Immature natural killer cell (primary cell): ENCODE results near the gene DNAAF3. TPM values are rescaled to one million over a fixed set of nuclear protein-coding genes. Genes with fewer than 3 reads are reported as not detected.

Experiments
- DNase-seq, 3 donors: peaks; one replicate each; pipeline ENCODE4 v3.0.0; 2022; ENCODE audit warnings: mixed read lengths in 1 of 3
- H3K27ac Mint-ChIP-seq, 6 donors: one replicate each; pipeline ENCODE4 v1.8.0; 2020; ENCODE audit warnings: mixed read lengths in 6 of 6, mild to moderate bottlenecking in 5 of 6, inconsistent platforms in 4 of 6, moderate library complexity in 3 of 6
- H3K27me3 Mint-ChIP-seq, 3 donors: one replicate each; pipeline ENCODE4 v1.8.0; 2020 to 2021; ENCODE audit warnings: low read depth in 3 of 3, mild to moderate bottlenecking in 3 of 3, mixed read lengths in 3 of 3, moderate library complexity in 3 of 3, inconsistent platforms in 1 of 3
- H3K36me3 Mint-ChIP-seq, 3 donors: one replicate each; pipeline ENCODE4 v1.8.0; 2020; ENCODE audit warnings: mixed read lengths in 3 of 3, inconsistent platforms in 2 of 3, mild to moderate bottlenecking in 2 of 3
- H3K4me1 Mint-ChIP-seq, 2 donors: one replicate each; pipeline ENCODE4 v1.8.0; 2020; ENCODE audit warnings: inconsistent platforms in 2 of 2, mild to moderate bottlenecking in 2 of 2, mixed read lengths in 2 of 2, moderate library complexity in 1 of 2
- H3K4me3 Mint-ChIP-seq, 5 donors: one replicate each; pipeline ENCODE4 v1.8.0; 2020; ENCODE audit warnings: mild to moderate bottlenecking in 5 of 5, mixed read lengths in 5 of 5, inconsistent platforms in 3 of 5, moderate library complexity in 3 of 5
- H3K9me3 Mint-ChIP-seq, 6 donors: one replicate each; pipeline ENCODE4 v1.8.0; 2020; ENCODE audit warnings: mild to moderate bottlenecking in 6 of 6, mixed read lengths in 6 of 6, inconsistent platforms in 4 of 6, moderate library complexity in 3 of 6
- polyA plus RNA-seq, 3 donors: library from polyadenylated mRNA; unstranded; fragments of 300-500 nt; fragmentation: Illumina TruSeq; gene quantifications; one replicate each; pipeline ENCODE4 v1.2.3, GENCODE V29; 2021

The DNAAF3 gene
- polyA plus RNA-seq, 3 donors from 2014 or later: not detected

- Mint-ChIP-seq H3K27me3 (peaks cover 15 to 21% (median 17%) of the 10 kb centered on the region in 3 donors), H3K27ac (no peak overlapping the region)
- DNase-seq: no peak
Observed at GRCh38 chr19:55136399-55137102, 29.9 kb downstream of the DNAAF3 start.

GRCh38 chr19:55134736-55135135 is 31.7 kb downstream of the DNAAF3 start:
- no peak for DNase-seq
- Mint-ChIP-seq H3K27me3 (peaks cover 9 to 23% (median 13%) of the 10 kb centered on the region in 3 donors), H3K4me1 (no peaks in the 10 kb centered on the region), H3K9me3 (peaks cover 0 to 1% (median 0%) of the 10 kb centered on the region in 6 donors), H3K36me3 (no peaks in the 10 kb centered on the region), H3K4me3 (no peak overlapping the region), H3K27ac (no peak overlapping the region)

More at GRCh38 chr19:55136399-55137102, 29.9 kb downstream of the DNAAF3 start:
- H3K36me3 Mint-ChIP-seq: no peaks in the 10 kb centered on the region
- peaks cover 0 to 1% (median 0%) of the 10 kb centered on the region in 6 donors for H3K9me3 Mint-ChIP-seq
- H3K4me1 Mint-ChIP-seq: peaks cover 0 to 2% of the 10 kb centered on the region in 2 donors
- no peak overlapping the region for H3K4me3 Mint-ChIP-seq

- H3K4me1 Mint-ChIP-seq: no peaks in the 10 kb centered on the region
- no peak overlapping the region for H3K27ac Mint-ChIP-seq
- no peaks in the 10 kb centered on the region for H3K36me3 Mint-ChIP-seq
- H3K27me3 Mint-ChIP-seq: peaks cover 8 to 23% (median 13%) of the 10 kb centered on the region in 3 donors
- H3K4me3 Mint-ChIP-seq: no peak overlapping the region
- DNase-seq: no peak
- H3K9me3 Mint-ChIP-seq: peaks cover 0 to 1% (median 0%) of the 10 kb centered on the region in 6 donors
Observed at GRCh38 chr19:55133639-55134444, 32.6 kb downstream of the DNAAF3 start.

GRCh38 chr19:55132453-55133129 is 33.8 kb downstream of the DNAAF3 start:
- Mint-ChIP-seq H3K27me3 (peaks cover 10 to 23% (median 10%) of the 10 kb centered on the region in 3 donors), H3K36me3 (no peaks in the 10 kb centered on the region), H3K4me3 (no peak overlapping the region), H3K9me3 (no peaks in the 10 kb centered on the region), H3K4me1 (no peaks in the 10 kb centered on the region), H3K27ac (no peak overlapping the region)
- DNase-seq: no peak

GRCh38 chr19:55131421-55131820 is 35.0 kb downstream of the DNAAF3 start:
- no peak for DNase-seq
- H3K4me1 Mint-ChIP-seq: no peaks in the 10 kb centered on the region
- no peaks in the 10 kb centered on the region for H3K36me3 Mint-ChIP-seq
- no peak overlapping the region for H3K4me3 Mint-ChIP-seq
- no peak overlapping the region for H3K27ac Mint-ChIP-seq
- H3K9me3 Mint-ChIP-seq: no peaks in the 10 kb centered on the region
- H3K27me3 Mint-ChIP-seq: peaks cover 10 to 28% (median 11%) of the 10 kb centered on the region in 3 donors

- H3K9me3 Mint-ChIP-seq: peaks cover 0 to 1% (median 0%) of the 10 kb centered on the region in 6 donors
- H3K4me3 Mint-ChIP-seq: peak overlapping the region; percentile 55 to 98 (median 61)
- no peak for DNase-seq
- H3K36me3 Mint-ChIP-seq: peaks cover 0 to 3% (median 0%) of the 10 kb centered on the region in 3 donors
- H3K27ac Mint-ChIP-seq: peak overlapping the region in 1 of 6 donors; percentile 13
- H3K4me1 Mint-ChIP-seq: peaks cover 33 to 38% of the 10 kb centered on the region in 2 donors
- H3K27me3 Mint-ChIP-seq: peaks cover 11 to 18% (median 16%) of the 10 kb centered on the region in 3 donors
Observed at GRCh38 chr19:55119053-55119452, 47.4 kb downstream of the DNAAF3 start.

- DNase-seq: no peak
- Mint-ChIP-seq H3K4me3 (peak overlapping the region; percentile 95 to 100 (median 98)), H3K9me3 (peaks cover 0 to 1% (median 0%) of the 10 kb centered on the region in 6 donors), H3K27ac (peak overlapping the region in 3 of 6 donors; percentile 87 to 96 (median 92)), H3K27me3 (peaks cover 11 to 14% (median 14%) of the 10 kb centered on the region in 3 donors), H3K4me1 (peaks cover 33 to 41% of the 10 kb centered on the region in 2 donors), H3K36me3 (peaks cover 0 to 3% (median 0%) of the 10 kb centered on the region in 3 donors)
Observed at GRCh38 chr19:55118401-55118991, 47.9 kb downstream of the DNAAF3 start.

- Mint-ChIP-seq H3K4me3 (peak overlapping the region; percentile 95 to 100 (median 98)), H3K27ac (peak overlapping the region; percentile 87 to 96 (median 92)), H3K27me3 (peaks cover 11 to 14% (median 14%) of the 10 kb centered on the region in 3 donors), H3K9me3 (peaks cover 0 to 1% (median 0%) of the 10 kb centered on the region in 6 donors), H3K36me3 (peaks cover 0 to 3% (median 0%) of the 10 kb centered on the region in 3 donors), H3K4me1 (peaks cover 33 to 41% of the 10 kb centered on the region in 2 donors)
- peak; percentile 94 to 95 (median 95) for DNase-seq
Observed at GRCh38 chr19:55117663-55118391, 48.6 kb downstream of the DNAAF3 start.

- peaks cover 0 to 3% (median 0%) of the 10 kb centered on the region in 3 donors for H3K36me3 Mint-ChIP-seq
- DNase-seq: peak in 1 of 3 donors; percentile 15
- peaks cover 11 to 14% (median 14%) of the 10 kb centered on the region in 3 donors for H3K27me3 Mint-ChIP-seq
- peaks cover 0 to 1% (median 0%) of the 10 kb centered on the region in 6 donors for H3K9me3 Mint-ChIP-seq
- peak within 1 kb of the TSS; percentile 95 to 100 (median 99) for H3K4me3 Mint-ChIP-seq
- H3K27ac Mint-ChIP-seq: peak within 1 kb of the TSS; percentile 90 to 99 (median 94)
- H3K4me1 Mint-ChIP-seq: peaks cover 33 to 41% of the 10 kb centered on the region in 2 donors
Observed at GRCh38 chr19:55116859-55117662, 49.4 kb downstream of the DNAAF3 start, which contains the start of gene PPP1R12C. PPP1R12C (minus strand) TSS chr19:55117637; CDS start chr19:55117543, 94 bp downstream.

GRCh38 chr19:55116232-55116858 is 50.1 kb downstream of the DNAAF3 start:
- H3K4me3 Mint-ChIP-seq: peak overlapping the region; percentile 93 to 99 (median 97)
- H3K4me1 Mint-ChIP-seq: peaks cover 33 to 41% of the 10 kb centered on the region in 2 donors
- H3K9me3 Mint-ChIP-seq: peaks cover 0 to 1% (median 0%) of the 10 kb centered on the region in 6 donors
- H3K27ac Mint-ChIP-seq: peak overlapping the region; percentile 90 to 99 (median 94)
- H3K36me3 Mint-ChIP-seq: peaks cover 0 to 3% (median 0%) of the 10 kb centered on the region in 3 donors
- H3K27me3 Mint-ChIP-seq: peaks cover 11 to 14% (median 14%) of the 10 kb centered on the region in 3 donors
- peak; percentile 40 to 45 (median 40) for DNase-seq

GRCh38 chr19:55115446-55116065 is 50.9 kb downstream of the DNAAF3 start:
- Mint-ChIP-seq H3K27me3 (peaks cover 10 to 14% (median 11%) of the 10 kb centered on the region in 3 donors), H3K36me3 (peaks cover 0 to 3% (median 0%) of the 10 kb centered on the region in 3 donors), H3K27ac (peak overlapping the region; percentile 90 to 99 (median 94)), H3K4me1 (peaks cover 33 to 43% of the 10 kb centered on the region in 2 donors), H3K9me3 (peaks cover 0 to 1% (median 0%) of the 10 kb centered on the region in 6 donors), H3K4me3 (peak overlapping the region; percentile 93 to 99 (median 97))
- DNase-seq: no peak
